GM12878 (cell line): ENCODE data around the gene CFAP61. TPM values are rescaled to one million over a fixed set of nuclear protein-coding genes. Genes with fewer than 3 reads are reported as not detected.

Experiments used
- BCLAF1 ChIP-seq: fragments of 450-650 bp; IDR thresholded peaks from 2 replicates; pipeline ENCODE4 v1.6.1; 2017; ENCODE audit warnings: antibody characterized with exemption, mild to moderate bottlenecking, moderate library complexity
- CBFB ChIP-seq: IDR thresholded peaks from 2 replicates; pipeline ENCODE4 v1.6.1; 2016; ENCODE audit warnings: antibody characterized with exemption, low read depth
- GABPA ChIP-seq: IDR thresholded peaks from 2 replicates; pipeline ENCODE4 v1.6.1; 2014; ENCODE audit warnings: antibody characterized with exemption, low read depth, mild to moderate bottlenecking, inconsistent platforms
- IKZF2 ChIP-seq, 2 experiments: fragments of 450-650 bp; IDR thresholded peaks; 2 replicates each; pipeline ENCODE4 v1.6.1; 2017; ENCODE audit warnings: mild to moderate bottlenecking in 2 of 2, moderate library complexity in 2 of 2
- JUNB ChIP-seq: IDR thresholded peaks from 2 replicates; pipeline ENCODE4 v1.6.1; 2016; ENCODE audit warnings: antibody characterized with exemption, mild to moderate bottlenecking
- RELB ChIP-seq: fragments of 450-650 bp; IDR thresholded peaks from 2 replicates; pipeline ENCODE4 v1.6.1; 2017; ENCODE audit warnings: low read depth, mild to moderate bottlenecking, moderate library complexity
- SMAD5 ChIP-seq: IDR thresholded peaks from 2 replicates; pipeline ENCODE4 v1.6.1; 2016; ENCODE audit warnings: antibody characterized with exemption, low read depth
- ZBTB11 ChIP-seq: fragments of 450-650 bp; formaldehyde crosslinking; IDR thresholded peaks from 2 replicates; pipeline ENCODE4 v1.5.0; 2022; ENCODE audit warnings: mild to moderate bottlenecking, missing genetic modification characterization
- ZBTB4 ChIP-seq: fragments of 450-650 bp; formaldehyde crosslinking; IDR thresholded peaks from 2 replicates; pipeline ENCODE4 v1.4.0; 2022; ENCODE audit warnings: mild to moderate bottlenecking, moderate library complexity
- ZNF217 ChIP-seq: fragments of 450-650 bp; IDR thresholded peaks from 2 replicates; pipeline ENCODE4 v1.6.1; 2017; ENCODE audit warnings: antibody characterized with exemption, mild to moderate bottlenecking
- ZNF687 ChIP-seq: fragments of 450-650 bp; IDR thresholded peaks from 2 replicates; pipeline ENCODE4 v1.6.1; 2017; ENCODE audit warnings: mild to moderate bottlenecking, moderate library complexity
- polyA plus RNA-seq, 11 experiments: library from polyadenylated mRNA; depleted of rRNA in 4 of 11; unstranded in 6 of 11; stranded (reverse) in 5 of 11; fragments of >200 nt; fragmentation: Nextera tagmentation in 4 of 11; fragmentation: Illumina TruSeq in 1 of 11; extraction: Ambion mirVana in 4 of 11; extraction: Trizol in 1 of 11; gene quantifications; 1 replicate in 1 of 11; 2 replicates in 10 of 11; pipeline versions ENCODE4 v1.2.1 to v1.2.3, GENCODE V29; 2011 to 2016; ENCODE audit warnings: inconsistent platforms in 2 of 11, missing spikeins in 2 of 11, low read depth in 1 of 11
- total RNA-seq, 4 experiments: library from RNA; depleted of rRNA in 3 of 4; stranded (reverse); fragments of >200 nt in 3 of 4; fragmentation: Illumina TruSeq in 1 of 4; extraction: Trizol in 1 of 4; gene quantifications; 2 replicates each; pipeline versions ENCODE4 v1.2.1 to v1.2.3, GENCODE V29; 2013 to 2021

Gene CFAP61
- total and polyA plus RNA-seq, 10 of the 15 experiments (the other 5 are each of a cell fraction or from before 2014, with no cell fraction given), result 0.11 to 0.41 (median 0.24) TPM; not detected in 7

GRCh38 chr20:20052074-20052970 is at the start of gene CFAP61, which contains the start of gene CRNKL1 (continued):
- TF ChIP-seq ZNF687 (no peak), IKZF2 (IDR thresholded peaks at IDR 0.05) (peak in 1 of 2 experiments; percentile 31; a peak in 1 of 4 replicates), JUNB (no peak), CBFB (peak; percentile 81), BCLAF1 (no peak), RELB (peak; percentile 68), SMAD5 (peak; percentile 65; the same call in 1 of the 2 replicates), ZBTB4 (CRISPR knock-in tag) (no peak), ZNF217 (no peak), GABPA (peak; percentile 95), ZBTB11 (no peak)
